OCI-LY1 (cell line): ENCODE data around the gene GOLGA1.

ENCODE experiments used
- H2AFZ ChIP-seq: fragments of 200-600 bp; sonication (generic), shearing (Covaris generic); 2 replicates; pipeline ENCODE4 v1.6.0; 2014; ENCODE audit warnings: antibody characterized with exemption, mild to moderate bottlenecking, low read length
- H3F3A ChIP-seq: fragments of 200-600 bp; sonication (generic), shearing (Covaris generic); 2 replicates; pipeline ENCODE4 v1.6.0; 2014; ENCODE audit warnings: mild to moderate bottlenecking, antibody characterized with exemption, low read length, moderate library complexity; ENCODE audit not compliant: insufficient read depth
- H3K27ac ChIP-seq: fragments of 200-600 bp; sonication (generic); 2 replicates; pipeline ENCODE4 v1.5.1; 2014; ENCODE audit warnings: low read length, mixed run types, mild to moderate bottlenecking, low read depth; ENCODE audit not compliant: poor library complexity, severe bottlenecking
- H3K27me3 ChIP-seq: fragments of 200-600 bp; sonication (generic); 2 replicates; pipeline ENCODE4 v1.6.0; 2014; ENCODE audit warnings: antibody characterized with exemption, mild to moderate bottlenecking, low read length, moderate library complexity; ENCODE audit not compliant: insufficient read depth
- H3K36me3 ChIP-seq: fragments of 200-600 bp; sonication (generic); 2 replicates; pipeline ENCODE4 v1.6.1; 2014; ENCODE audit warnings: mild to moderate bottlenecking, antibody characterized with exemption, low read length, moderate library complexity, mixed read lengths; ENCODE audit not compliant: insufficient read depth
- H3K4me1 ChIP-seq: fragments of 200-600 bp; sonication (generic); 2 replicates; pipeline ENCODE4 v1.5.1; 2014; ENCODE audit warnings: mild to moderate bottlenecking, low read length, moderate library complexity; ENCODE audit not compliant: insufficient read depth, severe bottlenecking
- H3K4me2 ChIP-seq: fragments of 200-600 bp; sonication (generic), shearing (Covaris generic); 2 replicates; pipeline ENCODE4 v1.6.1; 2014; ENCODE audit warnings: low read length
- H3K4me3 ChIP-seq: fragments of 200-600 bp; sonication (generic); 2 replicates; pipeline ENCODE4 v1.5.1; 2014; ENCODE audit warnings: low read length, low read depth, mild to moderate bottlenecking, mixed read lengths; ENCODE audit not compliant: poor library complexity, severe bottlenecking
- H3K79me2 ChIP-seq: fragments of 200-600 bp; shearing (Covaris generic); 2 replicates; pipeline ENCODE4 v1.6.1; 2016; ENCODE audit warnings: mixed run types, low read length, mixed read lengths; ENCODE audit not compliant: insufficient read depth
- H3K9ac ChIP-seq: fragments of 200-600 bp; sonication (generic), shearing (Covaris generic); 2 replicates; pipeline ENCODE4 v1.6.1; 2014; ENCODE audit warnings: mild to moderate bottlenecking, low read length, mixed read lengths
- H3K9me2 ChIP-seq: fragments of 200-600 bp; sonication (generic), shearing (Covaris generic); 2 replicates; pipeline ENCODE4 v1.6.1; 2014; ENCODE audit warnings: low read depth, mild to moderate bottlenecking, low read length, mixed read lengths
- H3K9me3 ChIP-seq: fragments of 200-600 bp; shearing (Covaris generic); 2 replicates; pipeline ENCODE4 v1.6.1; 2014; ENCODE audit warnings: low read length, mixed read lengths
- H4K20me1 ChIP-seq: fragments of 200-600 bp; sonication (generic), shearing (Covaris generic); 2 replicates; pipeline ENCODE4 v1.6.0; 2016; ENCODE audit warnings: mild to moderate bottlenecking, low read length; ENCODE audit not compliant: insufficient read depth
- CTCF ChIP-seq: fragments of 200-600 bp; sonication (generic), shearing (Covaris generic); IDR thresholded peaks from 2 replicates; pipeline ENCODE4 v1.5.1; 2017; ENCODE audit warnings: mild to moderate bottlenecking, antibody characterized with exemption, low read length, moderate library complexity, mixed read lengths
- EZH2 ChIP-seq: fragments of 200-600 bp; sonication (generic), shearing (Covaris generic); IDR thresholded peaks from 2 replicates; pipeline ENCODE4 v1.8.0; 2017; ENCODE audit warnings: borderline replicate concordance, mixed run types, mild to moderate bottlenecking, antibody characterized with exemption, low read length, moderate library complexity, mixed read lengths

Gene GOLGA1

GRCh38 chr9:124894741-124895170 is 46.1 kb downstream of the GOLGA1 start:
- no peaks in the 10 kb centered on the region for H4K20me1 ChIP-seq
- H3K9ac ChIP-seq = no peak overlapping the region
- H3F3A ChIP-seq = no peaks in the 10 kb centered on the region
- no peak overlapping the region for H3K4me2 ChIP-seq
- no peak overlapping the region for H3K27ac ChIP-seq
- no peaks in the 10 kb centered on the region for H3K79me2 ChIP-seq
- H3K36me3 ChIP-seq = peaks cover 62% of the 10 kb centered on the region; the same call in 1 of the 2 replicates
- no peaks in the 10 kb centered on the region for H3K4me1 ChIP-seq
- no peaks in the 10 kb centered on the region for H3K27me3 ChIP-seq
- H3K9me2 ChIP-seq = no peaks in the 10 kb centered on the region
- H3K4me3 ChIP-seq = no peak overlapping the region
- H2AFZ ChIP-seq = no peak overlapping the region
- H3K9me3 ChIP-seq = no peaks in the 10 kb centered on the region
- TF ChIP-seq CTCF (peak; percentile 69), EZH2 (no peak)

- Histone ChIP-seq H3K9me3 (no peaks in the 10 kb centered on the region), H3K4me1 (no peaks in the 10 kb centered on the region), H3K9ac (no peak overlapping the region), H4K20me1 (no peaks in the 10 kb centered on the region), H3F3A (no peaks in the 10 kb centered on the region), H3K27ac (no peak overlapping the region), H3K9me2 (no peaks in the 10 kb centered on the region), H2AFZ (no peak overlapping the region), H3K4me2 (no peak overlapping the region), H3K36me3 (peaks cover 60% of the 10 kb centered on the region; the same call in 1 of the 2 replicates), H3K4me3 (no peak overlapping the region), H3K79me2 (no peaks in the 10 kb centered on the region), H3K27me3 (no peaks in the 10 kb centered on the region)
- no peak for TF ChIP-seq CTCF
- no peak for TF ChIP-seq EZH2
Observed at GRCh38 chr9:124894035-124894740, 46.7 kb downstream of the GOLGA1 start.

- Histone ChIP-seq H3K36me3 (peaks cover 69% of the 10 kb centered on the region; the same call in 1 of the 2 replicates), H3K4me1 (no peaks in the 10 kb centered on the region), H2AFZ (no peak overlapping the region), H3K27ac (no peak overlapping the region), H3K9me3 (no peaks in the 10 kb centered on the region), H3K4me3 (no peak overlapping the region), H4K20me1 (no peaks in the 10 kb centered on the region), H3K9ac (no peak overlapping the region), H3K27me3 (no peaks in the 10 kb centered on the region), H3F3A (no peaks in the 10 kb centered on the region), H3K79me2 (no peaks in the 10 kb centered on the region), H3K9me2 (no peaks in the 10 kb centered on the region), H3K4me2 (no peak overlapping the region)
- no peak for TF ChIP-seq EZH2
- TF ChIP-seq CTCF = no peak
Observed at GRCh38 chr9:124890179-124890578, 50.7 kb downstream of the GOLGA1 start.
